Measurements from ENCODE around the gene CNOT3. TPM values are rescaled to one million over a fixed set of nuclear protein-coding genes. Genes with fewer than 3 reads are reported as not detected.
"Not testable (repeated sequence)": the region's sequence is repeated elsewhere in the genome, so short reads cannot be mapped to it uniquely, and the experiment has no call there.

The CNOT3 gene
- total RNA-seq, 1 experiment from 2014 or later, result 27.6 TPM

- not testable (repeated sequence) for H3K9me3 ChIP-seq (replicated peaks); H3K36me3 ChIP-seq; H3K27ac ChIP-seq; H3K4me3 ChIP-seq; DNase-seq; H3K27me3 ChIP-seq; H3K4me1 ChIP-seq
Observed at GRCh38 chr19:54181894-54182293, 44.3 kb downstream of the CNOT3 start.

GRCh38 chr19:54183431-54183830, 45.9 kb downstream of the CNOT3 start:
- Histone ChIP-seq H3K36me3 (no peaks in the 10 kb centered on the region), H3K27ac (no peak overlapping the region), H3K4me3 (no peak overlapping the region), H3K9me3 (replicated peaks) (no peaks in the 10 kb centered on the region), H3K27me3 (no peaks in the 10 kb centered on the region), H3K4me1 (peaks cover 2% of the 10 kb centered on the region; the same call in 1 of the 2 replicates)
- no peak for DNase-seq

DNA sequence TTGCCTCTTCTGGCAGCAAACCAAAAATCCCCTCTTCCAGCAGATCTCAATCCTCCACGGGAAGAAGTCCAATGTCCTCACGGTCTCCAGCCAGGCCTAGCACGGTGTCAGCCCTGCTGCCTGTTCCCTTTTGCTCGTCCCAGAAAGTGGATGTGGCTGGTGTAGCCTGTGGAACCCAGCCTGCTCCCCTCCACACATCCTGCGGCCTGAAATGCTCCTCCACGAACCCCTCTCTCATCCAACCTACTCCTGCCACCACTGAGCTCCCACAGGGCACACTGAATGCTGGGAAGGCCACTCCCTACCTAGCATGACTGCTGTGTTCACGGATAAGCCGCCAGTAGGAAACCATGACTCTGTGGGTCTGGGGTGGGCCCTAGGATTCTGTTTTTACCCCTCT, 48.8 kb downstream of the CNOT3 start:
- no peak for DNase-seq
- Histone ChIP-seq H3K4me3 (no peak overlapping the region), H3K27me3 (no peaks in the 10 kb centered on the region), H3K36me3 (no peaks in the 10 kb centered on the region), H3K9me3 (replicated peaks) (no peaks in the 10 kb centered on the region), H3K27ac (no peak overlapping the region), H3K4me1 (no peaks in the 10 kb centered on the region)

- Histone ChIP-seq H3K4me1 (no peaks in the 10 kb centered on the region), H3K27me3 (no peaks in the 10 kb centered on the region)
- no peak for DNase-seq
Observed at GRCh38 chr19:54186934-54187381, 49.4 kb downstream of the CNOT3 start.

DNA sequence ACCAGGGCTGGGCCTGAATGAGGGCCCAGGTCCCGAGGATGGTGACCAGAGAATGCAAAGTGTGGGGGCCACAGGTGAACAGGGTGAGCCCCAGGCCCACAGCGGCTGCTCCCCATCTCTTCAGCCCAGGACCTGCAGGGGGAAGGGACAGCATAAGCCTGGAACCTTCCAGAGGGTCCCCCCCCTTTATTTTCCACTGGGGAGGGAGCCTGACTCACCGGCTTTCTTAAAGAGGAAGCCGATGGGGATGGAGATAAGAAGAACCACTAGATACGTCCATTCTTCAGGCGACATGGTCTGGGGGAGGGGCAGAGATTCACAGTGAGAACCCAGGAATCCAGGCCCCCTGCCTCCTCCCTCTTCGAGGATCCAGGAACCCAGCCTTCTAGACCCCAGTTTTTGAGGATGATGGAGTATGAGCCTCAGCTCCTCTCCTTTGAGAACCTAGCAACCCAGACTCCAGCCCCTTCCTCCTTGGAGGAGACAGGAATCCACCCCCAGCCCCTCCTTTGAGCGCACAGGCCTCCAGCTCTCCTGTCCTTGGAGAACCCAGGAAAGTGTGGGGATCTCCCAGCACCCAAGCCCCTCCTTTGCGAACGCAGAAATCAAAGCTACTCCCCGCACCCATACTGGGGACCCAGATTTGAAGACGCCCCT, 50.8 kb downstream of the CNOT3 start:
- no peaks in the 10 kb centered on the region for H3K4me1 ChIP-seq
- no peaks in the 10 kb centered on the region for H3K9me3 ChIP-seq (replicated peaks)
- H3K4me3 ChIP-seq, result peak overlapping the region; percentile 84
- H3K27me3 ChIP-seq, result no peaks in the 10 kb centered on the region
- no peak overlapping the region for H3K27ac ChIP-seq
- H3K36me3 ChIP-seq, result no peaks in the 10 kb centered on the region
- no peak for DNase-seq

More at GRCh38 chr19:54186934-54187381, 49.4 kb downstream of the CNOT3 start:
- H3K4me3 ChIP-seq, result no peak overlapping the region
- H3K36me3 ChIP-seq, result no peaks in the 10 kb centered on the region
- H3K27ac ChIP-seq, result no peak overlapping the region
- H3K9me3 ChIP-seq (replicated peaks), result no peaks in the 10 kb centered on the region

GRCh38 chr19:54189145-54189734, 51.7 kb downstream of the CNOT3 start, which contains the start of gene MBOAT7:
TSS of gene MBOAT7 (minus strand) at chr19:54189580. CDS start at chr19:54188508, 1,072 bp downstream.
- Histone ChIP-seq H3K27ac (peak within 1 kb of the TSS; percentile 95), H3K9me3 (replicated peaks) (no peaks in the 10 kb centered on the region), H3K4me3 (peak within 1 kb of the TSS; percentile 84), H3K27me3 (no peaks in the 10 kb centered on the region), H3K36me3 (no peaks in the 10 kb centered on the region), H3K4me1 (no peaks in the 10 kb centered on the region)
- no peak for DNase-seq

DNA sequence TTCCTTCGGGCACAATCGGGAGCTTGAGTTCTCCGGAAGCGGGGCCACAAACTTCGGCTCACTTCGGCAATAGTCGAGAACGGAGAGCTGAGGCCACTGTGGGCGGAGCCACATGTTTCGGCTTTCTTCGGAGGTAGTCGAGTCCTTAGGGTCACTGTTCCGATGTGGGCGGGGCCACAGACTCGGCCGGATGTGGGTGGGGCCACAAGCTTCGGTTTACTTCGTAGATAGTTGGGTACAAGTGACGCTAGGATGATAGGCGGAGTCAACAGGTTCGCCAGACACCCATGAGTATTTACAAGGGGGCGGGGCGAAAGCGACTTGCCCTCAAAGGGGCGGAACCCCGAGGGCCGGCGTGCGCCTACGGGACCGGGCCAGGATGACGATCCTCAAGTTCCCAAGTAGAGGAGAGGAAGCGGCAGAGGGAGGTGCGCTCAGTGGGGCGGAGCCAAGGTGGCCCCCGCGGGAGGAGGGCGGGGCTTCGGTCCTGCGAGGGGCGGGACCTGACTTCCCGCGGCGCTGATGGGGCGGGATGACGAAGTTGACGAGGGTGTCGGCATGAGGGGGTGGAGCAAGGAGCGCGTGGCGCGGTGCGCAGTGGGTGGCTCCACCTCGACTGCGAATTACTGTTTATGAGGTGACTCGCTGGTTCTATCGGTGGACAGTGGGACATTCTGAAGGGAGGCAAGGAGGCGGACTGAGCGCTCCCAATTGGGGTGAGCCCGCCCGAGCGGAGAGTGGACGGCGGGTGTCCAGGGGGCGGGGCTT, 52.4 kb downstream of the CNOT3 start:
- Histone ChIP-seq H3K4me3 (peak overlapping the region; percentile 84), H3K27me3 (no peaks in the 10 kb centered on the region), H3K9me3 (replicated peaks) (no peaks in the 10 kb centered on the region), H3K4me1 (no peaks in the 10 kb centered on the region), H3K27ac (peak overlapping the region; percentile 95), H3K36me3 (no peaks in the 10 kb centered on the region)
- DNase-seq, result peak; percentile 100

DNA sequence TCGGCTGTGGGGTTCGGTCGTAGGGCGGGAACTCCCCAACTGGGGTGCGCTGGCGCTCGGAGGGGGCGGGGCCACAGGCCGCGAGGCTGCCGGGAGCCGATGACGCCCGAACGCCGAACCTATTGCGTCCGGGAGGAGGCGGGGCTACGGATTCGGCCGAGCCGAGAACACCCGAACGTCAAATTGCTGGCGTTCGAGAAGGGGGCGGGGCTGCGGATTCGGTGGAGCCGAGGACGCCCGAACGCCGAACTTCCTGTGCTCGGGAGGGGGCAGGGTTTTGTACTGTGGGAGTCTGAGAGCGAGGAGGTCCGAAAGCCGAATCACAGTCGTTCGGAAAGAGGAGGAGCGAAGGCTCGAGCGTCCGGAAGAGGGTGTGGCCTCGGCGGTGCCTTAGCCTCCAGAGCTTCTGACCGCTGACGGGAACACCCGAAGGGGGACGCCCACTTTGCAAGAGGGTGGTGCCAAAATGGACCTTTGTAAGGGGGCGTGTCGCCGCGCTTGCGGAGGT, 53.0 kb downstream of the CNOT3 start:
- H3K4me1 ChIP-seq, result no peaks in the 10 kb centered on the region
- no peaks in the 10 kb centered on the region for H3K9me3 ChIP-seq (replicated peaks)
- no peaks in the 10 kb centered on the region for H3K27me3 ChIP-seq
- H3K4me3 ChIP-seq, result peak overlapping the region; percentile 84
- peak overlapping the region; percentile 95 for H3K27ac ChIP-seq
- DNase-seq, result peak; percentile 99
- H3K36me3 ChIP-seq, result no peaks in the 10 kb centered on the region

DNA sequence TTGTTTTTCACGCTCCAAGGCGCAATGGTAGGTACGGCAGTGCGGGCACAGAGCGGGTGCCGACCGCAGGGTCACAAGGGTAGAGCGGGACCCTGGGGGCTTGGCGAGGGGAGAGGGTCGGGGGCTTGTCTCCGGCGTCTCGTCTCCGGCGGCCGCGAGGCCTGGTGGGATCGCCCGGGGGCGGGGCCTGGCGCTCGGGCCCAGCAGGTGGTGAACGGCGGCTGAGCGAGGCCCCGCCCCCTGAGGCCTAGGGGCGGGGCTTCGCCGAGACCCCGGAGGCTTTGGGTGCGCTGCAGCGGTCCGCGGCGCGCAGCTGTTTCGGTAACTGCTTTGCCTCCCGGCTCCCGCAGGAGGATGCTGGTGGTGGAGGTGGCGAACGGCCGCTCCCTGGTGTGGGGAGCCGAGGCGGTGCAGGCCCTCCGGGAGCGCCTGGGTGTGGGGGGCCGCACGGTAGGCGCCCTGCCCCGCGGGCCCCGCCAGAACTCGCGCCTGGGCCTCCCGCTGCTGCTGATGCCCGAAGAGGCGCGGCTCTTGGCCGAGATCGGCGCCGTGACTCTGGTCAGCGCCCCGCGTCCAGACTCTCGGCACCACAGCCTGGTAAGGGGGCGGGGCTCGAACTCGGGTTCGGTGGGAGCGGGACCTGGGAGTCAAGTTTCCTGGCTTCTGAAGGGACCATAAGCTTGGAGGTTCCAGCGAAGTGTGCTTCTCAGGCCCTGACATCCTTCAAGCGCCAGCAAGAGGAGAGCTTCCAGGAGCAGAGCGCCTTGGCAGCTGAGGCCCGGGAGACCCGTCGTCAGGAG, 53.6 kb downstream of the CNOT3 start, which contains the start of gene TSEN34:
TSEN34 (plus strand) TSS at position 298 of the 800 bp plus-strand sequence; CDS start at position 355, 57 bp downstream.
- Histone ChIP-seq H3K27ac (peak within 1 kb of the TSS; percentile 95), H3K9me3 (replicated peaks) (no peaks in the 10 kb centered on the region), H3K36me3 (no peaks in the 10 kb centered on the region), H3K4me3 (peak within 1 kb of the TSS; percentile 84), H3K4me1 (no peaks in the 10 kb centered on the region), H3K27me3 (no peaks in the 10 kb centered on the region)
- DNase-seq, result peak; percentile 83 to 92

- no peaks in the 10 kb centered on the region for H3K9me3 ChIP-seq (replicated peaks)
- peak overlapping the region; percentile 95 for H3K27ac ChIP-seq
- H3K4me1 ChIP-seq, result no peaks in the 10 kb centered on the region
- H3K36me3 ChIP-seq, result no peaks in the 10 kb centered on the region
- no peak for DNase-seq
- H3K27me3 ChIP-seq, result no peaks in the 10 kb centered on the region
- H3K4me3 ChIP-seq, result peak overlapping the region; percentile 84
Observed at GRCh38 chr19:54191811-54192453, 54.4 kb downstream of the CNOT3 start.

GRCh38 chr19:54193011-54193410, 55.4 kb downstream of the CNOT3 start:
- H3K4me1 ChIP-seq, result no peaks in the 10 kb centered on the region
- DNase-seq, result no peak
- no peak overlapping the region for H3K27ac ChIP-seq
- H3K36me3 ChIP-seq, result no peaks in the 10 kb centered on the region
- no peaks in the 10 kb centered on the region for H3K27me3 ChIP-seq
- no peaks in the 10 kb centered on the region for H3K9me3 ChIP-seq (replicated peaks)
- H3K4me3 ChIP-seq, result no peak overlapping the region

DNA sequence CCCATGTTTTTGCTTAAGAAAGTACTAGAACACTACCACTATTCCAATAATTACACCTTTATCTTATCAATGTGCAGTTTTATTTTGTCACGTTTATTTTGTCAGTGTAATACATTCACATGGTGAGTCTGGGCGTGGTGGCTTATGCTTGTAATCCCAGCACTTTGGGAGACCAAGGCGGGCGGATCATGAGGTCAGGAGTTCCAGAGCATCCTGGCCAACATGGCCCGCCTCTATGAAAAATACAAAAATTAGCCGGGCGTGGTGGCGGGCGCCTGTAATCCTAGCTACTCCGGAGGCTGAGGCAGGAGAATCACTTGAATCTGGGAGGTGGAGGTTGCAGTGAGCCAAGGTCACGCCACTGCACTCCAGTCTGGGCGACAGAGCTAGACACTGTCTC, 56.9 kb downstream of the CNOT3 start:
- not testable (repeated sequence) for DNase-seq; H3K4me1 ChIP-seq; H3K27ac ChIP-seq; H3K4me3 ChIP-seq; H3K9me3 ChIP-seq (replicated peaks); H3K36me3 ChIP-seq; H3K27me3 ChIP-seq

DNA sequence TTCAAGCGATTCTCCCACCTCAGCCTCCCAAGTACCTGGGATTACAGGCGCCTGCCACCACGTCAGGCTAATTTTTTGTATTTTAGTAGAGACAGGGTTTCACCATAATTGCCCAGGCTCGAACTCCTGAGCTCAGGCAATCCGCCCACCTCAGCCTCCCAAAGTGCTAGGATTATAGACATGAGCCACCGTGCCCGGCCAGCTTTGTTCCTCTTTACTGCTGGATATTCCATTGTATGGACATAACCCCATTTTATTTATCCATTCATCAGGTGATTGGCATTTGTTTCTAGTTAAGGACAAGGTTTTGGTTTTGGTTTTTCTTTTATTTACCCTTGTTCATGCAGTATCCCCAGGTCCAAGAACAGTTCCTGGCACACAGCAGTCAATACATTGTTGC, 59.0 kb downstream of the CNOT3 start:
- peaks cover 6% of the 10 kb centered on the region for H3K36me3 ChIP-seq
- no peaks in the 10 kb centered on the region for H3K9me3 ChIP-seq (replicated peaks)
- no peaks in the 10 kb centered on the region for H3K4me1 ChIP-seq
- DNase-seq, result no peak
- no peak overlapping the region for H3K4me3 ChIP-seq
- H3K27me3 ChIP-seq, result no peaks in the 10 kb centered on the region
- H3K27ac ChIP-seq, result no peak overlapping the region

DNA sequence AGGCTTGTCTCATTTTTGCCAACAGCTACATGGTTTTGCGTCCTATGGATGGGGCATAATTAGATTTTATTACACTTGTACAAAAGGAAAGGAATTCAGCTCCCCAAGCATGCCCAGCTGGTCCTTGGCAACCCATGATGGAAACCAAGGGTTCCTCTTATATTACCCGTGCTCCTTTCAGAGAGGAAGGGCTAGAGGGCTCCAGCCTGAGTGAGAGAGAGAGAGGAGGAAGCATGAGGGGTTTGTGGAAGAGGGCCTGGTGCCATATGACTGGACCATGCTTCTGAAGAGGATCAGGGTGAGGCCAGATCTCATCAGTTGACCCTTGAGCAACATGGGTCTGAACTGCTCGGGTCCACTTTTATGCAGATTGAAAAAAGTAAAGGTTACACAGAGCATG, 59.6 kb downstream of the CNOT3 start:
- Histone ChIP-seq H3K36me3 (peaks cover 12% of the 10 kb centered on the region), H3K4me3 (no peak overlapping the region), H3K27ac (no peak overlapping the region), H3K27me3 (no peaks in the 10 kb centered on the region), H3K4me1 (0 out of 2 replicates have a peak, but pooled peaks cover 6% of the 10 kb centered on the region), H3K9me3 (replicated peaks) (no peaks in the 10 kb centered on the region)
- no peak for DNase-seq
